ENCODE measurements around the gene OCA2.
"Not testable (repeated sequence)": the region's sequence is repeated elsewhere in the genome, so short reads cannot be mapped to it uniquely, and the experiment has no call there.

Gene OCA2

DNA sequence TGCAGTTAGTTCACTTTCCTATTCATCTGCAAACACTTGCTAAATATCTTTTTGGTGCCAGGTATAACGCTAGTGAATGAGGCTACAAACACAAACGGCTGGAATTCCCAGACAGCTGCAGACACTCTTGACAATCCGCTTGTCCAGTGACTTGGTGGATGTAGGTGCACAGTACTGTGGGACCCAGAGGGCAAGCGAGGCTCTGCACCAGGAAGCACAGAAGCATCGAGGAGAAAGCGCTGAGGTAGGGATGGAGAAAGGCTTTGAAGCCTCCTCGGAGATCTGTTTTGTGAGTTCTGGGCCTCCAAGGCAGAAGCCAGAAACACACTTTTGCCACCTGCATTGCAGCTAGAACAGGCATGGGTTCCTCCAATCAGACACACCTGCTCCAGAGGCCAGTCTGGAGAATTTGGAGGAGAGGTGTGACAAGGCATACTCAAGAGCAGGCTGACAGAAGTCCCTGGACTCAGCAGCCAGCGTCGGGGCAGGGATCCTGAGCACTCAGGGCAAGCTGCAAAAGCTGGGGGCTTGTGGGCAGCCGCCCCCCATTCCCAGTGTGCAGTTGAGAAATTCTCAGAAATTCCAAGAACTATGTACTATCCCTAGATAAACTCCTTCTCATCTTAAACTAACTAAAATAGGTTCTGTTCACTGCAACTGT is 232.5 kb downstream of the OCA2 start:
- DNase-seq, result no peak

DNA sequence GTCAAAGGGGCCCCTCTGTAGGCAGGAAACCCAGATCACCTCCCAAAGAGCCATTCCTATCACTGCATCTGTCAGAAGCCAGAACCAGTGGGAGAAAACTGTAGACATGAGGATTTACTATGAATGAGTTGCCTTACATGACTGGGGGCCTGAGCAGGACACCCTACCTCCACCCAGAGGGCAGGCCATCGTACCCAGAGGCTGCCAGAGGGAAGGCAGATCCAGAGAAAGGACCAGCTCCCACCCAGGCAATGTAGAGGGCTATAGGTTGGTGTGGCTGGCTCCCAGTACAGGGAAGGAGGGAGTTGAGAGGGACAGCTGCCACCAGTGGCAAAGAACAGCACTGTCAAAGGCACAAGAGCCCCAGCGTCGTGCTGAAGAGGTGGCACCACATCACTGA is 233.2 kb downstream of the OCA2 start:
- no peak for DNase-seq

DNA sequence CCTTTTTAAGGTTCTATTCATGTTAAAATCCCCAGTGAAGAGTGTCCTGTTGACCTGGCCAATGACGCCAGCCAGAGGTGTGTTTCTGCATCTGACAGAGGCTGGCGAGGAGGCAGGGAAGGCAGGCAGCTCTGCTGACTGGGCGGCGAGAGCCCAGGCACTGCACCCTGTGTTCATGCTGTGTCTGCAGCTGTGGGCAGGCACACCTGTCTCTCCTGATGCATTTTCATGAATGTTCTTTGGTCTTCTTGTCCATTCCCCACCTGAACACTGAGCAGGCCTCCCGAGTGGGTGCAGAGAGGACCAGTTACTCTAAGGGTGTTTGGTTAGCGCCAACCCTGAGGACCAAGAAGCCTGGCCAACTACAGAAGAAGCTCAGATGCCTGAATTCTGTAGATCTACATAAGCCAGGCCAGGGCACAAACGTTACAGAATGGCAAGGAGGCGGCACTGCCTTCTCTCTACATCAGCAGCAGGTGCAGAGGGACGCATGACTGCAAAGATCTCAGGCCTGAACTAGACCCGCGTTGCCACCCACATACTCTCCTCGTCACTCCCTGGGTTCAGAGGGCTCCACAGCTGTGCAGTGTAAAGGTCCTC is 233.7 kb downstream of the OCA2 start:
- DNase-seq, result no peak

DNA sequence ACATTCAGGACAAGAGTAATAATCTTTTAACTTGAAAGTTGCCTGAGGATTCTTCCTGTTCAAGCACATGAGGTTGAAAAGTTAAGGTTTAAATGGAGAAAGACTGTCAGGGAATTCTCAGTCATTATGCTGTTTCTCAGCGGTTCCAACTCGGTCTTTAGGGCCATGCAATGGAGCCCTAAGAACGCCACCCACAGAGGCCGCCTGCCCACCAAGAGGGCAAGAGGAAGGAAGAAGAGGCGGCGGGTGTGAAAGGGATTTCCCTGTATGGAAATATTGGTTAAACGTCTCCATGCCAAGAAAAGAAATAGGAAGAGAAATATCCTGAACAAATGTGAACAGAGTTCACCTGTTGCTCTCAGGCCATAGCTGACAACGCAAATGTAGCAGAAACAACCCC is 234.4 kb downstream of the OCA2 start:
- no peak for DNase-seq

GRCh38 chr15:27864086-27864485 is 235.0 kb downstream of the OCA2 start:
- DNase-seq, result peak; percentile 21

- no peak for DNase-seq
These were observed 236.1 kb downstream of the OCA2 start for GRCh38 chr15:27863000-27863399.

DNA sequence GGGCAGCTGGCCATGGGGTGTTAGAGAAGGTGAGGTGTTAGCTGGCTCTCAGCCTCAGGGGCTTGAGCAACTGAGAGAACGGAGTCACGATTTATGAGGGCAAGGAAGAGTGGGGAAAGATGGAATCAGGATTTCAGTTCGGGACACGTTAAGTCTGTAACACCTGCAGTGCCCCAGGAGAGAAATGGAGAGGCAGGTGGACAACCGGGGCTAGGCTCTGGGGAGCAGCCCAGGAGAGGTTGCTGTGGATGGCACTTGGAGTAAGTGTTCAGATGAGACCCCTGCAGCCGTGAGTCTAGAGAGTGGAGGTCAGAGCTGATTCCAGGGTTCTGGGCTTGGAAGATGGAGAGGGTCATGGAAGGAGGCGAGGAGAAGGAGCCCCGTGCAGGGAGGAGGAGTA is 237.9 kb downstream of the OCA2 start:
- no peak for DNase-seq

DNA sequence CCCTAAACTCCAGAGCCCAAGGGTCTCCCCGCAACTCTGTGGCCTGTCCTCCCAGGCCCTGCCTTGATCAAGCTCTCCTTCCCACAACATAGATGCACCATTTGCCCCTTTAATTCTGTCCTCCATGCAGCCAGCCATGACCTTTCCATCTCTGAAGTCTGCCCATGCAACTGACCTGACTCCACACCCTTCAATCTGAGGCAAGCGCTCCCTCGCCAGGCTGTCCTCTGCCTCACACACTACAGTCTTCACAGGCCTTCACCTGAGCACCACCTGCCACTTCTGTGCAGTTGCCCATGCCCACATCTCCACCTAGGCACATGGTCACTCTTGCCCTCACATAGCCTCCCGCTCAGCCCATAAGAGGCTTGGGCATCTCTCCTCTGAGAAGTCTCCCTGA is 244.0 kb downstream of the OCA2 start:
- DNase-seq, result no peak

DNA sequence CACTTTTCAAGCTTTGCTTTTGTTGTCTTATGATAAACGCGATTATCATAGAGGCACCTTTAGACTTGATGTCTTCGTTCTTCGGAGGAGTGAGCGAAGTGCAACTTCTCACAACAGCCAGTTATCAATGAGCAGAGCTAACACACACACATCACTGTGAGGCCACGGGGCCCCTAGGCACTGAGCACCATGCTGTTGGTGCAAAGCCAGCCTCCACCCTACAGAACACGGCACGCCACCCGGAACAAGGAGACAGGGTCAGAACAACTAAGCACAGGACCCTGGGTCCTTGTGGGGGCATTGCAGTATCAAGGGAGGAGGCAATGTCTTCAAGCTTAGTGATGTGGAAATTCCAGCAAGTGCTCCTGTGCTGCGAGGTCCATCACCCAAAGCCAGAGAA is 244.5 kb downstream of the OCA2 start:
- no peak for DNase-seq

DNA sequence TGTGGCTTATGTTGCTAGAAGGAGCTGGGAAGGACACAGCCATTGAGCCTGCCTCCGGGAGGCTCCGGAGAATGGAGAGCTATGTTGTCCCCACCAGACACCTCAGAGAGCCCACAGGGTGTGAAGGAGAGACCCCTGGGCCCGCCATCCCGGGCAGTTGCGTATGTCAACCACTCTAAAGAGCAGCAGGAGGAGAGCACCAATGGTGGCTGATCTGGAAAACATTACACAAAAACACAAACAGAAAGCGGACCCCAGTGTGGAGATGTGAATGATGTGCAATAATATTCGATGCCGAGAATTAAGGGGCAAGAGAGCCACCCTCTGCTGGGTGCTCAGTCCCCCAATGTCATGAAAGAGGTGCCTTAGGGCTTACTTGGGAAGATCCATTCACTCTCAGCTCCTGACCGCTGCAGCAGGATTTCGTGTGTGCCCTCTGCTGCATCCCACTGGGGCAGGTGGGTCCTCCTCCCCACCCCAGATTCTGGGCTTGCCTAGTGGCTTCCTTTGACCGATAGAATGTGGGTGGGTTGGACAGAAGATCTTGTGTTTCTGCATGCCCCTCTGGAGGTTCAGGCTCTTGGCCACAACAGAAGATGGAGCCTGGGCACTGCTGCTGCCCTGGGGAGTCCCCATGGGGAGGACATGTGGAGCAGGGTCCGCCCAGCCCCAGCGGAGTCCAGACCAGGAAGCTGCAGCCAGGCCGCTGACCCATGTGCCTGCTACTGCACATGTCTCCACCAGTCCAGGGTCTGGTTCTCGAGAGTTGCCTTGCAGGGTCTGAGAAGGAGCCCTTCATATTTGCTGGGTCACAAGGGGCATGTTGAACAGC is 245.3 kb downstream of the OCA2 start:
- no peak for DNase-seq

DNA sequence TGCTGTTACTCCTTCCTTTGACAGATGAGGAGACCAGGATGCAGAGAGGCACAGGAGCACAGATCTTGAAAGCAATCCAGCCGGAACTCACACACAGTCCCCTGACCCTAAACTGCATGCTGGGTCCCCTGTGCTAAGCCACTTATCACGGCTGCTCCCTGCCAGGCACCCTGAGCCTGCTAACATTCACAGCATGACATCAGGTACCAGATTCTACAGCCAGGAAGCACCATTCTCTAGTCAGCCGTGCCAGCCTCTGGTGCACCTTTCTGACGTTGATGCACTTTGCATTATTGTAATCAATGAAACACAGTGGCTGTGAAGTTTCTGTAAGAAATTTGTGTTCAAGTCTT is 247.3 kb downstream of the OCA2 start:
- no peak for DNase-seq

DNA sequence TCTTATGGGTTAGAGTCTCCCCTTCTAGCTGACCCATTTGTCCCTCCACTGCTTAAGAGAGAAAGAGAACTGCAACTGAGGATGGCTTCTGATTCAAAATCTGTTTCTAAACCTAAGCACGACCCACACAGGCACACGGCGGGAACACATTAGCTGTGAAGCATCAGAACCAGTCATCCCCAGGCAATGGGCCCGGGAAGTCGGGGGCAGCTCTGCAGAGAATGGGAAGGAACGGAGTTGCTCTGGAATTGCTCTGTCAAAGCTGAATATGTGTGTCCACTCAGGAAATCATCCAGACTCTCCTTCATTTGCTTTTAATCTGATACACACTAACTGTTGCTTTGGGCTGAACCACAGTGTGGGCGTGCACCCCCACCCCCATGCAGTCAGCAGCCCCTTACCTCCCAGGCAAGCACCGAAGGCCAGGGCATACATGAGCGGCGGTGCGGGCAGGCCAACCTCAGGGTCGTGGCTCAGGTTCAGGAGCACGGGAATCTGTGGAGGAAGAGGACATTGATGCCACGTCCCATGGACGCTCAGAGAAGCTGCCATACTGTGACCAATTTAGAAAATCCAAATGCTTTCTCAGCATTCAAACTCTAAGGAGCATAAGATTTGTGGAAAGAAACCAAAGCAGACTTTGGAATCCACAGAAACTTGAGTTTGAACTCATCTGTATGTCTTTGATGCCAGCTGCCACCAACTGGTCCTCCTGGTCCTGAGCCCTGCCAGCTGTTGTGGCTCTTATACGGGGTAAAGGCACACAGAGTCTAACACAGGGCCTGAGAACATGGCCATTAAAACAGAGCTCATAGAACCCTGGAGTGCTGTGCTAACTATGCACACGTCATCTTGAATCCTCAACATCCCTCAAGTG is 247.9 kb downstream of the OCA2 start:
- DNase-seq, result no peak

DNA sequence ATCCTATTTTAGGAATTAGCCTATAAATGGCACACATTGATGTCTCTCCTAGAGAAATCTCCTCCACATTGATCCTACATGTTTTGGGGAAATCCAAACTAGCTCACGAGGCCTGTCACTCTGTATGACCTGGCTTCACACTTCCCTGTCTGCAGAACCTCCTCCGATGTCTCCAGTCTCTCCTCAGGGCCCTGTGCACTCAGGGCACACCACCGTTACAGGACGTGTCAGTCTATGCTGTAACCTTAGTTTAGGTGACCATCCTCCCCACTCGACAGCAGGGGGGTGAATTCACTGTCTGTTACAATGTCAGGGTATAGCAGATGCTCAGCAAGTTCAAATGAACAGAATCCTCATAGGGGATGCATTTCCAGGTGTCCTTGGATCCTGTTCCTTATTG is 249.1 kb downstream of the OCA2 start:
- no peak for DNase-seq

GRCh38 chr15:27848936-27849335 is 250.2 kb downstream of the OCA2 start:
- not testable (repeated sequence) for DNase-seq

DNA sequence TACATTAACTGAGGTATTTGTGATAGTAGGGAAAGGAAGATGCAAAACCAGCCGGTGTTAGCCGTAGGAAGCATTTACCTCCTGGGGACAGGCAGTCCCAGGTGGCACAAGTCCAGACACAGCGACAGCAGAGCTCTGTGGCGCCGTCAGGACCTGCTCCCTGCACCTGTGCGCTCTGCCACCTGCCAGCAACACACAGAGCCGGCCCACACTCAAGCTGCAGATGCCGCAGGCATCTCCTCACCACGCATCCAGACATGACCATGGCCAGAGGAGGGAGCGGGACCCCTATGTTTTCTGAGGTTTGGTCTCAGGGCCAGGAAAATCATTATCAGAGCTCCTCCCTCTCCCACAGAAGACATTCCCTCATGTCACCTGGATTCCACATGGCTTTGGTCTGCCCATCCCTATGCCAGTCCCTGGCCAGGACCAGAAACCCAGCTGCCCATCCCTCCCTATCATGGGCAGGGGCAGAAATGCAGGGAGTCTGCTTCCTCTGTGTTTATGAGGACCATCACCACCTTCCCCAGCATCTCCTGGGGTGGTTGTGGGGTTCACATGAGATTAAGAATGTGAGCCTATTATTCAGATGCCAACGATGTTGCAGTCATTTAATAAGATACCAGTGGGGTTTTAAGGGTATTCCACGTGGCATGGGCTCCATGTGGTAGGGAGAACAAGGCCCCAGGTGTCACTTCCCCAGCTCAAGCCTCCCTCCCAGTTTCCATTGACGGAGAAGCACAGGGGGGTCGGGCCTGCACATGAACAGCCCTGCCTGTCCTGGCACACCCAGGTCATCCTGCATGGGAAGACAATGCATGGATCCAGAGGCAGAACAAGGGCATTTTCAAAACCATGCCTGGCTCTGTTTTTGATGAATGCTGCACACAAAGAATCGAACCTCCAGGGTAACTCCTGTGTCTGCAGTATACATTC is 251.1 kb downstream of the OCA2 start:
- DNase-seq, result peak; percentile 77

- DNase-seq, result no peak
These were observed 252.3 kb downstream of the OCA2 start for GRCh38 chr15:27846722-27847395.

GRCh38 chr15:27845535-27846369 is 253.4 kb downstream of the OCA2 start:
- DNase-seq, result no peak

GRCh38 chr15:27844018-27844666 is 255.0 kb downstream of the OCA2 start:
- DNase-seq, result no peak

DNA sequence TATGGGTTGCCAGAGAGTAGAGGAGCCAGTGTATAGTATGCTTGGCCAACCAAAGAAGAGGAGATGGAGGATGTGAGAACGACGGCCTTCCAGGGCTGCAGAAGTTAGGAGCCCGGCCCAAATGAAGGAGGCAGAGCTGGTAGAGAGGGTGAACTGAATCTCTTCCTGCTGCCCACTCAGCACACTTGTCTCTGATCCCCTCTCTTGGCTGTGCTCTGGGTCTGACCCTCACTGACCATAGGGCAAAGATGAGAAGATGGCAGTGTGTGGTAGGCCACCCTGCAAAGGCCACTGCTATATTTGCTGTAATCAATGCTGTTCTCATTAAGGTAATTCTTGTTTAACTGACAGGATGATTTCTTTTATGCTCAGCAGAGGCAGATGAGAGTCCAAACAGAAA is 256.0 kb downstream of the OCA2 start:
- no peak for DNase-seq

- no peak for DNase-seq
These were observed 256.6 kb downstream of the OCA2 start for GRCh38 chr15:27842526-27842925.

Measured in NCI-H69 (cell line).